ENCODE measurements around the gene CNKSR2.

The CNKSR2 gene

DNA sequence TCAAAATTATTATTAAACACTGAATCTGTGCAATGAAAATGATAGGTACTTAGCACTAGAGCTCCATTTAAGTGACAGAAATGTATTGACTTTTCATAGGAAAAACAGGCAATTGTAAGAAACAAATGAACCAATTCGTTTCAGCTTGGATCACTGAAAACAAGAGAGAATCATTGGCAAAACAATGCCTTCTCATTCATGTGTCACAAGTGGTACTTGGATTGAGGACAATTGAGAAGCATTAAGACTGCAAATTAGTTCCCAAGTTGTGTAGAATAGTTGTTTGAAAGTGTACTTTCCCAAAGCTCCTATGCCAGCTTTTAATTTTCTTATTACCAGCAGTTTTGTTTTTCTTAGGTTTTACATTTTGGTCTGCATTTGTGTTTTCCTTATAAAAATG lies 20.6 kb downstream of the CNKSR2 start:
- TF ChIP-seq, protein P1, sequence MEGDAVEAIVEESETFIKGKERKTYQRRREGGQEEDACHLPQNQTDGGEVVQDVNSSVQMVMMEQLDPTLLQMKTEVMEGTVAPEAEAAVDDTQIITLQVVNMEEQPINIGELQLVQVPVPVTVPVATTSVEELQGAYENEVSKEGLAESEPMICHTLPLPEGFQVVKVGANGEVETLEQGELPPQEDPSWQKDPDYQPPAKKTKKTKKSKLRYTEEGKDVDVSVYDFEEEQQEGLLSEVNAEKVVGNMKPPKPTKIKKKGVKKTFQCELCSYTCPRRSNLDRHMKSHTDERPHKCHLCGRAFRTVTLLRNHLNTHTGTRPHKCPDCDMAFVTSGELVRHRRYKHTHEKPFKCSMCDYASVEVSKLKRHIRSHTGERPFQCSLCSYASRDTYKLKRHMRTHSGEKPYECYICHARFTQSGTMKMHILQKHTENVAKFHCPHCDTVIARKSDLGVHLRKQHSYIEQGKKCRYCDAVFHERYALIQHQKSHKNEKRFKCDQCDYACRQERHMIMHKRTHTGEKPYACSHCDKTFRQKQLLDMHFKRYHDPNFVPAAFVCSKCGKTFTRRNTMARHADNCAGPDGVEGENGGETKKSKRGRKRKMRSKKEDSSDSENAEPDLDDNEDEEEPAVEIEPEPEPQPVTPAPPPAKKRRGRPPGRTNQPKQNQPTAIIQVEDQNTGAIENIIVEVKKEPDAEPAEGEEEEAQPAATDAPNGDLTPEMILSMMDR (IDR thresholded peaks at IDR 0.05; ENCODE audit: borderline replicate concordance, insufficient read depth, low read depth, low read length) = no peak
- H3K4me3 ChIP-seq (ENCODE audit: low read depth, low read length) = no peak overlapping the region

DNA sequence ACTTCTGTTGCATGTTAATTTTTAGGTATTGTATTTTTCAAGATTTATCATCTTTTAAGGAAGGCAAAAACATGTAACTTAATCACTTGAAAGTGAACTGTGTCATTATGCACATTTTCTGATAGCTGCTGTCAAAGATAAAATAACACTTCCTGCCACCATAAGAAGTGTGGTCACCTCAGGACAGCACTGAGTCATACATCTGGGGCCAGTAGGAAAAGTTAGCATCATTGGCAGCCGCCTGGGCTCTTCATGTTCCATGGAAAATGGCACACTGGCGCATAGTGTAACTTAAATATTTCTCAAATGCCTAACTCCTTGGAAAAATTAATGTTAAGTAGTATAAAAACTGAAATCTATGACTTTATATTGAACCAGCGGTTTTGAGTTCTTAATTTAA lies 24.2 kb downstream of the CNKSR2 start:
- H3K4me3 ChIP-seq (ENCODE audit: low read depth, low read length) = no peak overlapping the region
- TF ChIP-seq, protein P1 (IDR thresholded peaks at IDR 0.05; ENCODE audit: borderline replicate concordance, insufficient read depth, low read depth, low read length) = no peak

DNA sequence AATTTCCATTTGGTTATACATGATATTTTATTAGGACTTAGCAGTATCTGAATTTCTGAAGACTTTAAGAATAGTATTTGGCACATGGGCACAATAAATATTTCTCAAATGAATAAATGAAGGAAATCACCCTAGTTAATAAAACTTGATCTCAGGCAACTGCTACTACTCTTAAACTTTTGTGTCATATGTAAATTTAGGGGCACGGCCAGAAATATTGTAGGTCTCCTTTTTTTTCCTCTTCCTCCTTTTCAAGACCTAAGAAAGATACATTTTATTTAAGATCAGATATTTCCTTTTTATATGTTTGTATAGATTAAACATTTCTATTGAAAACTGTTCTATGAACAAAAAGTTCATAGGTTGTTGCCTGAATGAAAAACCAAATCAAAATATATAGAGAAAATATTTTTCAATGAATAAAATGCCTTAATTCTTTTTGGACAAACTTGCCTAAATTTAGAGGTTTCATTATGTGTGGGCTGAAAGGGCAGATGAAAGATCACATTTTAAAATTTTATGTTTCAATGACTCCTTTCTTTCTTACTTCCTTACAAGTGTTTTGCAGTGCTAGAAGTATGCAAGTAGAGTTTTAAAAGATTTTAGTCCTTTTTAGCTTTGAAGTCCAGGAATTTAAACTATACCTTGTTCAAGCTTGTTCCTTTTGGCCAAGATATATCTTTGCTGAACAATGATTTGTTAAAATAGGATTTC lies 26.3 kb downstream of the CNKSR2 start:
- no peak overlapping the region for H3K4me3 ChIP-seq (ENCODE audit: low read depth, low read length)
- TF ChIP-seq, protein P1 (IDR thresholded peaks at IDR 0.05; ENCODE audit: borderline replicate concordance, insufficient read depth, low read depth, low read length) = no peak

DNA sequence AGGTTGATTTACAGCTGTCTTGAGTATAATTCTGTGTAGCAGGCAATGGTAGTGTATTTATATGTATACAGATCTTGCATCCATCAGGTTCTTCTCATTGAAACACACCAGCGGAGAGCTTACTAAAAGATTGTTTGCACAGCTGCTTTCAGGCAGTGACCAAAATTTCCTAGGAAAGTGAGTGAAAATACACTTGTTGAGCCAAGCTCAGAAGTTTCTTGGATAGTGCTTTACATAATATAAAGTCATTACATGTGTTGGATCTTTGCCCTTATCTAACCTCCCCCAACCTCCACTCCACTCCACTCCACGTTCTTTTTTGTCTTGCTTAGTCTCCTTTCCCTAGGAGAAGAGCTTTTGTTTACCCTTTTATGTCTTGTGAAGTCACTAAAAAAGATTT lies 34.1 kb downstream of the CNKSR2 start:
- no peak overlapping the region for H3K4me3 ChIP-seq (ENCODE audit: low read depth, low read length)
- TF ChIP-seq, protein P1 (IDR thresholded peaks at IDR 0.05; ENCODE audit: borderline replicate concordance, insufficient read depth, low read depth, low read length) = no peak

DNA sequence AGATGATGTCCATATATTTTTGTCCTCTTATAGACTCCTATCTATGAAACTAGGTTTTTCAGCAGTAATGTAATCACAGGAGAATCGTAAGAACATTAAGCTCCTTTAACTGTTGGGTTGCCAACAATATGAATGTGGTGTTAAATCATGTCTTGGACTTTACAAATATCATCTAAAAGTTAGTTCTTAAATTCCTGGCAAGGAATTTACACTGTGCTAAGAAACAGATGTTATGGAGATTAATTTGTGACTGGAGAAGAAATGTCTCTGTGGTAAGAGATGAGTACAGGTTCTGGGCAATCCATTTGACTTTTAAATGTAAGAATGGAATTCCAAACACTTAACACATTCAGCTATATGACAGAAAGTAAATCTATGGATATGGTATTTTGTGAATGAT lies 34.6 kb downstream of the CNKSR2 start:
- H3K4me3 ChIP-seq (ENCODE audit: low read depth, low read length) = no peak overlapping the region
- TF ChIP-seq, protein P1 (IDR thresholded peaks at IDR 0.05; ENCODE audit: borderline replicate concordance, insufficient read depth, low read depth, low read length) = no peak

DNA sequence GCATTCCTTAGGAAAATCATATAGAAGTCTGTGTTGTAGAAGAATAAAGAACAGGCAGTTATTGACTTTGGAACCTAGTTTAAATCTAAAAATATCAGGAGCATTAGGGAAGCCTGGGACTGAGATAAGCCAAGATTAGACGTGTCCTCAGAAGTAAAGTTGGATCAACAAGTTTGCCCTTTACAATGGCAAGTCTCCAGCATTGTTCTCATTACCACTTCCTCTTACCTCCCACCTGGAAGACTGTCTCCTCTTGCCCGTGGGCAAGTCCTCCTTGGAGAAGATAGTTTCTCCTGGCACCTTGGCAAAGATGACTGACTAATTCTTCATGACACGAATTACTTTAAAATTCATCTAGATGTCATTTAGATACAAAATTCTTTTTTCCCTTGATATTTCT lies 37.8 kb downstream of the CNKSR2 start:
- H3K4me3 ChIP-seq (ENCODE audit: low read depth, low read length) = no peak overlapping the region
- TF ChIP-seq, protein P1 (IDR thresholded peaks at IDR 0.05; ENCODE audit: borderline replicate concordance, insufficient read depth, low read depth, low read length) = no peak

DNA sequence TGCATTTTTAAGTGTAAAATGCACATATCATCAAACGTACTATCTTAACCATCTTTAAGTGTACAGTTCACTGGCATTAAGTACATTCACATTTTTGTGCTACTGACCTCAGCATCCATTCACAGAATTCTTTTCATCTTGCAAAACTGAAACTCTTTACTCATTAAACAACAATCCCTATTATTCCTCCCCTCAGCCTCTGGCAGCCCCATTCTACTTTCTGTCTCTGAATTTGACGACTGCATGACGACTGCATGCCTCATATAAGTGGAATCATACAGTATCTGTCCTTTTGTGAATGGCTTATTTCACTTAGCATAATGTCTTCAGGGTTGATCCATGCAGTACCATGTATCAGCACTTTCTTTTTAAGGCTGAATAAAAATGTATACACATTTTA lies 38.7 kb downstream of the CNKSR2 start:
- TF ChIP-seq, protein P1 (IDR thresholded peaks at IDR 0.05; ENCODE audit: borderline replicate concordance, insufficient read depth, low read depth, low read length) = no peak

More for the DNA sequence above, 38.7 kb downstream of the CNKSR2 start:
- H3K4me3 ChIP-seq (ENCODE audit: low read depth, low read length) = no peak overlapping the region
